Colon (tissue), 2 donors: ENCODE results near the gene TAPT1.
A peak's percentile ranks its signal among the peaks of the same experiment; 100 is the strongest.
"Not testable (repeated sequence)": the region's sequence is repeated elsewhere in the genome, so short reads cannot be mapped to it uniquely, and the experiment has no call there.

Experiments used
- FAIRE-seq: peaks from 2 replicates; lab custom pipeline; 2012; peaks lifted over from hg19 to GRCh38; lab: Jason Lieb, UNC
- donor health status: control.
- donor health status: control.

TAPT1 gene

GRCh38 chr4:16225863-16226815 lies at the start of gene TAPT1:
Gene TAPT1, minus strand, starts transcription at chr4:16226471. Its CDS starts 14 bp downstream, at chr4:16226457.
- FAIRE-seq = no peak

GRCh38 chr4:16271411-16271810 lies 45.1 kb upstream of the TAPT1 start:
- FAIRE-seq = no peak

- no peak for FAIRE-seq
These were observed 44.4 kb upstream of the TAPT1 start for GRCh38 chr4:16270454-16271328.

- FAIRE-seq = not testable (repeated sequence)
These were observed 43.6 kb upstream of the TAPT1 start for GRCh38 chr4:16269742-16270453.

- no peak for FAIRE-seq
These were observed 43.0 kb upstream of the TAPT1 start for GRCh38 chr4:16269240-16269639.

- FAIRE-seq = no peak
These were observed 42.0 kb upstream of the TAPT1 start for GRCh38 chr4:16268290-16268689.

GRCh38 chr4:16267639-16268038 lies 41.4 kb upstream of the TAPT1 start:
- no peak for FAIRE-seq

GRCh38 chr4:16265820-16266219 lies 39.5 kb upstream of the TAPT1 start:
- FAIRE-seq = no peak

- FAIRE-seq = no peak
These were observed 38.5 kb upstream of the TAPT1 start for GRCh38 chr4:16264798-16265197.

GRCh38 chr4:16263056-16263455 lies 36.8 kb upstream of the TAPT1 start:
- FAIRE-seq = no peak

- no peak for FAIRE-seq
These were observed 35.9 kb upstream of the TAPT1 start for GRCh38 chr4:16262188-16262587.

GRCh38 chr4:16261313-16261878 lies 35.1 kb upstream of the TAPT1 start:
- FAIRE-seq = no peak

- FAIRE-seq = no peak
These were observed 33.6 kb upstream of the TAPT1 start for GRCh38 chr4:16259889-16260246.

GRCh38 chr4:16259241-16259888 lies 33.1 kb upstream of the TAPT1 start:
- FAIRE-seq = peak; percentile 5

- no peak for FAIRE-seq
These were observed 31.3 kb upstream of the TAPT1 start for GRCh38 chr4:16257611-16258010.

- no peak for FAIRE-seq
These were observed 30.1 kb upstream of the TAPT1 start for GRCh38 chr4:16256343-16256742.

GRCh38 chr4:16255730-16256129 lies 29.5 kb upstream of the TAPT1 start:
- FAIRE-seq = no peak

GRCh38 chr4:16253127-16253960 lies 27.1 kb upstream of the TAPT1 start:
- FAIRE-seq = no peak

GRCh38 chr4:16250661-16251365 lies 24.5 kb upstream of the TAPT1 start:
- no peak for FAIRE-seq

GRCh38 chr4:16248605-16249004 lies 22.3 kb upstream of the TAPT1 start:
- no peak for FAIRE-seq
